HCT116 (cell line): ENCODE data around the gene GRB10. TPM values are rescaled to one million over a fixed set of nuclear protein-coding genes. Genes with fewer than 3 reads are reported as not detected.
A peak's percentile ranks its signal among the peaks of the same experiment; 100 is the strongest.

ENCODE experiments used
- ATAC-seq: fragments of 200-7000 bp; cut with Tn5 transposase; 2 replicates; pipeline ENCODE4 v1.9.1; 2020; ENCODE audit warnings: mild to moderate bottlenecking, moderate library complexity
- BruUV-seq: library from RNA; stranded (reverse); fragments of 400-500 nt; replicated peaks from 2 replicates; lab custom pipeline; 2021; lab: Mats Ljungman, UMichigan
- CTCF ChIA-PET: fragments of 300-600 bp; sonication (Branson Sonifier 250); formaldehyde crosslinking; loops from one replicate; lab custom pipeline; 2021; ENCODE audit warnings: antibody characterized with exemption; lab: Charles Lee
- POLR2A ChIA-PET: fragments of 300-600, 350-600 bp; sonication (Branson Sonifier 250); formaldehyde crosslinking; loops from one replicate; lab custom pipeline; 2021; ENCODE audit warnings: antibody characterized with exemption; lab: Charles Lee
- RAD21 ChIA-PET, 2 experiments: fragments of 300-600 bp; sonication (Branson Sonifier 250); formaldehyde crosslinking; loops; one replicate each; lab custom pipeline; 2023; ENCODE audit warnings: low total read pairs in 2 of 2; ENCODE audit not compliant: uncharacterized antibody in 2 of 2, unreplicated experiment in 2 of 2, low non-redundant PET in 1 of 2; lab: Charles Lee
- DNase-seq: peaks from one replicate; pipeline ENCODE4 v3.0.0-alpha.2; 2010; ENCODE audit warnings: low read depth, low spot score
- H2AFZ ChIP-seq: fragments of 200-600 bp; shearing (Covaris generic), sonication (generic); 2 replicates; pipeline ENCODE4 v1.6.1; 2017; ENCODE audit warnings: low read depth, mixed run types, mixed read lengths, antibody characterized with exemption, low read length; ENCODE audit not compliant: poor library complexity, severe bottlenecking
- H3K27ac ChIP-seq: 2 replicates; pipeline ENCODE4 v1.5.1; 2012; ENCODE audit warnings: low read depth, low read length
- H3K27me3 ChIP-seq: fragments of 200-600 bp; sonication (generic); 2 replicates; pipeline ENCODE4 v1.6.1; 2016; ENCODE audit warnings: mixed run types, low read length, mixed read lengths; ENCODE audit not compliant: insufficient read depth
- H3K36me3 ChIP-seq, 2 experiments: fragments of 200-500 bp in 1 of 2; fragments of 200-600 bp in 1 of 2; sonication (Bioruptor generic) in 1 of 2; sonication (generic) in 1 of 2; 2 replicates each; pipeline versions ENCODE4 v1.5.1 to v1.6.1; 2014 to 2016; ENCODE audit warnings: low read length in 2 of 2, inconsistent platforms in 1 of 2, mixed read lengths in 1 of 2, mixed run types in 1 of 2; ENCODE audit not compliant: insufficient read depth in 2 of 2, control insufficient read depth in 1 of 2
- H3K4me1 ChIP-seq, 2 experiments: fragments of 200-600 bp in 1 of 2; sonication (generic) in 1 of 2; 2 replicates each; pipeline versions ENCODE4 v1.5.1 to v1.6.1; 2012 to 2017; ENCODE audit warnings: low read length in 2 of 2, inconsistent platforms in 1 of 2, mild to moderate bottlenecking in 1 of 2, mixed read lengths in 1 of 2, mixed run types in 1 of 2, moderate library complexity in 1 of 2; ENCODE audit not compliant: insufficient read depth in 2 of 2, control insufficient read depth in 1 of 2
- H3K4me2 ChIP-seq: fragments of 200-600 bp; sonication (generic); 2 replicates; pipeline ENCODE4 v1.6.1; 2017; ENCODE audit warnings: mixed run types, low read length, mixed read lengths
- H3K4me3 ChIP-seq, 2 experiments: fragments of 200-600 bp in 1 of 2; sonication (generic) in 1 of 2; replicated peaks in 1 of 2; 2 replicates each; pipeline ENCODE4 v1.5.1; 2011 to 2016; ENCODE audit warnings: low read length in 2 of 2, control low read depth in 1 of 2, low read depth in 1 of 2, mild to moderate bottlenecking in 1 of 2, mixed read lengths in 1 of 2, mixed run types in 1 of 2
- H3K79me2 ChIP-seq: fragments of 200-600 bp; sonication (generic); 2 replicates; pipeline ENCODE4 v1.6.1; 2017; ENCODE audit warnings: mild to moderate bottlenecking, mixed run types, low read length, moderate library complexity, mixed read lengths; ENCODE audit not compliant: insufficient read depth
- H3K9ac ChIP-seq: fragments of 200-600 bp; sonication (generic); 2 replicates; pipeline ENCODE4 v1.6.1; 2016; ENCODE audit warnings: low read length, mixed read lengths
- H3K9me2 ChIP-seq: fragments of 200-600 bp; sonication (generic), shearing (Covaris generic); 2 replicates; pipeline ENCODE4 v1.6.1; 2017; ENCODE audit warnings: mixed run types, mild to moderate bottlenecking, moderate library complexity; ENCODE audit not compliant: insufficient read depth
- H3K9me3 ChIP-seq, 2 experiments: fragments of 200-500 bp in 1 of 2; fragments of 200-600 bp in 1 of 2; sonication (Bioruptor generic) in 1 of 2; sonication (generic) in 1 of 2; 2 replicates each; pipeline ENCODE4 v1.6.1; 2014 to 2017; ENCODE audit warnings: low read length in 2 of 2, mixed read lengths in 2 of 2, inconsistent platforms in 1 of 2, low read depth in 1 of 2, mild to moderate bottlenecking in 1 of 2, mixed run types in 1 of 2, moderate library complexity in 1 of 2; ENCODE audit not compliant: control insufficient read depth in 1 of 2, insufficient read depth in 1 of 2
- H4K20me1 ChIP-seq: fragments of 200-600 bp; sonication (generic), shearing (Covaris generic); 2 replicates; pipeline ENCODE4 v1.6.1; 2017; ENCODE audit warnings: mixed run types, mild to moderate bottlenecking, moderate library complexity; ENCODE audit not compliant: insufficient read depth
- CEBPB ChIP-seq: IDR thresholded peaks from 2 replicates; pipeline ENCODE4 v1.6.1; 2012; ENCODE audit warnings: low read depth
- JUND ChIP-seq: IDR thresholded peaks from 2 replicates; pipeline ENCODE4 v1.6.1; 2012
- POLR2A ChIP-seq: IDR thresholded peaks from 2 replicates; pipeline ENCODE4 v1.7.0; 2011; ENCODE audit warnings: borderline replicate concordance; ENCODE audit not compliant: insufficient read depth, insufficient read length; ENCODE audit errors: extremely low read depth
- RAD21 ChIP-seq: IDR thresholded peaks from 2 replicates; pipeline ENCODE4 v1.6.1; 2012; ENCODE audit warnings: low read depth, mild to moderate bottlenecking
- SP1 ChIP-seq: IDR thresholded peaks from 2 replicates; pipeline ENCODE4 v1.6.1; 2012; ENCODE audit warnings: low read depth
- ZBTB33 ChIP-seq: IDR thresholded peaks from 2 replicates; pipeline ENCODE4 v1.6.1; 2011; ENCODE audit warnings: mild to moderate bottlenecking, low read length, moderate library complexity; ENCODE audit not compliant: insufficient replicate concordance; ENCODE audit errors: extremely low read depth
- intact Hi-C: fragments of 100-400 bp; cut with micrococcal nuclease; formaldehyde crosslinking; loops from 2 replicates; pipeline ENCODE4 v1.10.0; 2022
- total RNA-seq: library from RNA; stranded (reverse); gene quantifications from one replicate; pipeline ENCODE4 v1.2.1, GENCODE V29; 2021; ENCODE audit not compliant: unreplicated experiment
- TF ChIP-seq, protein P1 (sequence below): IDR thresholded peaks from 2 replicates; pipeline ENCODE4 v1.6.1; 2012
- TF ChIP-seq, protein P2 (sequence below): IDR thresholded peaks from 2 replicates; pipeline ENCODE4 v1.6.1; 2012; ENCODE audit warnings: low read depth
- TF ChIP-seq, protein P3 (sequence below), 3 experiments: fragments of 200-600 bp in 1 of 3; sonication (generic) in 1 of 3; IDR thresholded peaks in 2 of 3; conservative IDR thresholded peaks in 1 of 3; 2 replicates each; pipeline ENCODE4 v1.5.1; 2012 to 2017; ENCODE audit warnings: low read depth in 2 of 3, low read length in 2 of 3, antibody characterized with exemption in 1 of 3, borderline replicate concordance in 1 of 3, control low read depth in 1 of 3, mild to moderate bottlenecking in 1 of 3, mixed read lengths in 1 of 3, mixed run types in 1 of 3, moderate library complexity in 1 of 3; ENCODE audit not compliant: insufficient read depth in 1 of 3

GRB10 gene
- total RNA-seq, 1 experiment from 2014 or later: 37.3 TPM

DNA sequence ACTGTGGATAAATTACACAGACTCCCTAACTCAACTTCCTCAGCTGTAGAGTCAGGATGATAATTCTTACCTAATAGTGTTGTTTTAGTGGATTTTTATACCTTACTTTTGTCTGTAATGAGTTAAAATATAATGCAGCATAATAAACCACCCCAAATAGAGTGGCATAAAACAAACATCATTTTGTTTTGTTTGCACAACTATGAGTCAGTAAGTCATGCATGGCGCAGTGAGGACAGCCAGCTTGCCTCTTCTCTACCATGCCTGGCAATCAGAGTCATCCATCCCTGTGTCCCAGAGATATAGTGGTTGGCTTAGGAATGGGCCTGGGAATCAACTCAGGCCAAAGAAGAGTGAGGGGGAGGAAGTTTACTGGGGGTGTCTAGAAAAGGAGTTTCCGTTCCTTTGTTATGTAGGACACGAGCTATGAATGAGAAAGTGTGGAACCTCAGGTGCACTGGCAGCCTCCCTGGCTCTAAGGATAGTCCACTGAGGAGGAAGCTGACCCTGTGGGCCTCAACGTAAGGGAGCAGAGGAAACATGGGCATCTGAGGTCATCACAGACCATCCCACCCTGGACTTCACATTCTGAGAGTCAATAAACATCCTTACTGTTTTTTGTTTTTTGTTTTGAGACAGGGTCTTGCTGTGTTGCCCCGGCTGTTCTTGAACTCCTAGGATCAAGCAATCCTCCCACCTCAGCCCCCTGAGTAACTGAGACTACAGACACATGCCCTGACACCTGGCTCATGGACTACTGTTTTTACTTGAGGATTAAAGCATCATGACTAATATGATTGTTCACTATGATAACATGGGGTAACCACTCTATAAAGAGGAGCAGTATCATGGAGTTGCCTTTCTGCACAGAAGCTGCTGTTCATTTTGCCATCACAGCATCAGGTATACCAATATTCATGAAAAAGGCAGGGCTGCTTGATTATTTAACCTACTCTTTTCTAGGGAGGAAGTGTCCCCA, 21.0 kb upstream of the GRB10 start:
- H3K9me3 ChIP-seq: peaks cover 0 to under 1% of the 10 kb centered on the region in 2 experiments; a peak in 1 of 4 replicates
- ChIA-PET RAD21 (no interaction called here), POLR2A (no interaction called here), CTCF (no interaction called here)
- no peak for ATAC-seq
- no peak for DNase-seq
- H3K9me2 ChIP-seq: no peaks in the 10 kb centered on the region
- H4K20me1 ChIP-seq: no peaks in the 10 kb centered on the region
- H3K4me1 ChIP-seq: no peaks in the 10 kb centered on the region
- H3K4me2 ChIP-seq: no peak overlapping the region
- H3K4me3 ChIP-seq: no peak overlapping the region
- H3K36me3 ChIP-seq: no peaks in the 10 kb centered on the region
- no peak overlapping the region for H3K9ac ChIP-seq
- H2AFZ ChIP-seq: no peak overlapping the region
- intact Hi-C loops: no loop called here
- BruUV-seq: no TSS peak
- no peak overlapping the region for H3K27ac ChIP-seq
- no peak for TF ChIP-seq ZBTB33
- TF ChIP-seq POLR2A: no peak
- TF ChIP-seq JUND: no peak
- TF ChIP-seq SP1: no peak
- no peak for TF ChIP-seq CEBPB
- H3K27me3 ChIP-seq: no peaks in the 10 kb centered on the region
- H3K79me2 ChIP-seq: no peaks in the 10 kb centered on the region

GRCh38 chr7:50801907-50802306, 19.2 kb upstream of the GRB10 start:
- H3K36me3 ChIP-seq: no peaks in the 10 kb centered on the region
- ATAC-seq (peak; percentile 77), DNase-seq (no peak)
- no peak overlapping the region for H3K4me2 ChIP-seq
- H3K4me1 ChIP-seq: no peaks in the 10 kb centered on the region
- H3K9me2 ChIP-seq: no peaks in the 10 kb centered on the region
- POLR2A ChIA-PET: no interaction called here
- no peaks in the 10 kb centered on the region for H3K27me3 ChIP-seq
- peaks cover 0 to 6% of the 10 kb centered on the region in 2 experiments; a peak in 1 of 4 replicates for H3K9me3 ChIP-seq
- H2AFZ ChIP-seq: no peak overlapping the region
- CTCF ChIA-PET: no interaction called here
- H3K79me2 ChIP-seq: no peaks in the 10 kb centered on the region
- intact Hi-C loops: no loop called here
- H3K27ac ChIP-seq: no peak overlapping the region
- H4K20me1 ChIP-seq: no peaks in the 10 kb centered on the region
- no TSS peak for BruUV-seq
- H3K9ac ChIP-seq: no peak overlapping the region
- no peak overlapping the region for H3K4me3 ChIP-seq
- RAD21 ChIA-PET: no interaction called here
- TF ChIP-seq RAD21: no peak; the same call in 1 of the 2 replicates
- no peak for TF ChIP-seq SP1
- TF ChIP-seq, protein P1, sequence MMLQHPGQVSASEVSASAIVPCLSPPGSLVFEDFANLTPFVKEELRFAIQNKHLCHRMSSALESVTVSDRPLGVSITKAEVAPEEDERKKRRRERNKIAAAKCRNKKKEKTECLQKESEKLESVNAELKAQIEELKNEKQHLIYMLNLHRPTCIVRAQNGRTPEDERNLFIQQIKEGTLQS: no peak
- TF ChIP-seq, protein P2, sequence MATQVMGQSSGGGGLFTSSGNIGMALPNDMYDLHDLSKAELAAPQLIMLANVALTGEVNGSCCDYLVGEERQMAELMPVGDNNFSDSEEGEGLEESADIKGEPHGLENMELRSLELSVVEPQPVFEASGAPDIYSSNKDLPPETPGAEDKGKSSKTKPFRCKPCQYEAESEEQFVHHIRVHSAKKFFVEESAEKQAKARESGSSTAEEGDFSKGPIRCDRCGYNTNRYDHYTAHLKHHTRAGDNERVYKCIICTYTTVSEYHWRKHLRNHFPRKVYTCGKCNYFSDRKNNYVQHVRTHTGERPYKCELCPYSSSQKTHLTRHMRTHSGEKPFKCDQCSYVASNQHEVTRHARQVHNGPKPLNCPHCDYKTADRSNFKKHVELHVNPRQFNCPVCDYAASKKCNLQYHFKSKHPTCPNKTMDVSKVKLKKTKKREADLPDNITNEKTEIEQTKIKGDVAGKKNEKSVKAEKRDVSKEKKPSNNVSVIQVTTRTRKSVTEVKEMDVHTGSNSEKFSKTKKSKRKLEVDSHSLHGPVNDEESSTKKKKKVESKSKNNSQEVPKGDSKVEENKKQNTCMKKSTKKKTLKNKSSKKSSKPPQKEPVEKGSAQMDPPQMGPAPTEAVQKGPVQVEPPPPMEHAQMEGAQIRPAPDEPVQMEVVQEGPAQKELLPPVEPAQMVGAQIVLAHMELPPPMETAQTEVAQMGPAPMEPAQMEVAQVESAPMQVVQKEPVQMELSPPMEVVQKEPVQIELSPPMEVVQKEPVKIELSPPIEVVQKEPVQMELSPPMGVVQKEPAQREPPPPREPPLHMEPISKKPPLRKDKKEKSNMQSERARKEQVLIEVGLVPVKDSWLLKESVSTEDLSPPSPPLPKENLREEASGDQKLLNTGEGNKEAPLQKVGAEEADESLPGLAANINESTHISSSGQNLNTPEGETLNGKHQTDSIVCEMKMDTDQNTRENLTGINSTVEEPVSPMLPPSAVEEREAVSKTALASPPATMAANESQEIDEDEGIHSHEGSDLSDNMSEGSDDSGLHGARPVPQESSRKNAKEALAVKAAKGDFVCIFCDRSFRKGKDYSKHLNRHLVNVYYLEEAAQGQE: no peak
- TF ChIP-seq, protein P3, sequence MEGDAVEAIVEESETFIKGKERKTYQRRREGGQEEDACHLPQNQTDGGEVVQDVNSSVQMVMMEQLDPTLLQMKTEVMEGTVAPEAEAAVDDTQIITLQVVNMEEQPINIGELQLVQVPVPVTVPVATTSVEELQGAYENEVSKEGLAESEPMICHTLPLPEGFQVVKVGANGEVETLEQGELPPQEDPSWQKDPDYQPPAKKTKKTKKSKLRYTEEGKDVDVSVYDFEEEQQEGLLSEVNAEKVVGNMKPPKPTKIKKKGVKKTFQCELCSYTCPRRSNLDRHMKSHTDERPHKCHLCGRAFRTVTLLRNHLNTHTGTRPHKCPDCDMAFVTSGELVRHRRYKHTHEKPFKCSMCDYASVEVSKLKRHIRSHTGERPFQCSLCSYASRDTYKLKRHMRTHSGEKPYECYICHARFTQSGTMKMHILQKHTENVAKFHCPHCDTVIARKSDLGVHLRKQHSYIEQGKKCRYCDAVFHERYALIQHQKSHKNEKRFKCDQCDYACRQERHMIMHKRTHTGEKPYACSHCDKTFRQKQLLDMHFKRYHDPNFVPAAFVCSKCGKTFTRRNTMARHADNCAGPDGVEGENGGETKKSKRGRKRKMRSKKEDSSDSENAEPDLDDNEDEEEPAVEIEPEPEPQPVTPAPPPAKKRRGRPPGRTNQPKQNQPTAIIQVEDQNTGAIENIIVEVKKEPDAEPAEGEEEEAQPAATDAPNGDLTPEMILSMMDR (IDR thresholded peaks at IDR 0.05 in 2 of 3, conservative IDR thresholded peaks at IDR 0.05 in 1 of 3; ENCODE audit: borderline replicate concordance in 1 of 3, insufficient read depth in 1 of 3, low read depth in 2 of 3, low read length in 2 of 3): peak in 2 of 3 experiments; percentile 5 to 34; a peak in 2 of 6 replicates
